Rectal smooth muscle tissue (tissue), 1 donor: ENCODE data around the gene SLC35G1.
A peak's percentile ranks its signal among the peaks of the same experiment; 100 is the strongest.

Experiments used
- H3K27ac ChIP-seq: one replicate; pipeline ENCODE4 v1.7.0; 2013; ENCODE audit warnings: low read depth, low read length, inconsistent platforms
- H3K27me3 ChIP-seq: one replicate; pipeline ENCODE4 v1.7.0; 2013; ENCODE audit warnings: low read length; ENCODE audit not compliant: control insufficient read depth, insufficient read depth
- H3K36me3 ChIP-seq: one replicate; pipeline ENCODE4 v1.7.0; 2013; ENCODE audit warnings: low read length; ENCODE audit not compliant: control insufficient read depth, insufficient read depth
- H3K4me1 ChIP-seq: one replicate; pipeline ENCODE4 v1.7.0; 2013; ENCODE audit warnings: low read length; ENCODE audit not compliant: control insufficient read depth, insufficient read depth
- H3K4me3 ChIP-seq: one replicate; pipeline ENCODE4 v1.7.0; 2013; ENCODE audit warnings: low read length
- H3K9ac ChIP-seq: one replicate; pipeline ENCODE4 v1.7.0; 2013; ENCODE audit warnings: low read length

The SLC35G1 gene

GRCh38 chr10:93865794-93866425, 27.9 kb upstream of the SLC35G1 start:
- no peak overlapping the region for H3K4me3 ChIP-seq

GRCh38 chr10:93867525-93867924, 26.3 kb upstream of the SLC35G1 start:
- Histone ChIP-seq H3K9ac (no peak overlapping the region), H3K36me3 (no peaks in the 10 kb centered on the region), H3K27me3 (no peaks in the 10 kb centered on the region), H3K4me1 (no peaks in the 10 kb centered on the region), H3K27ac (no peak overlapping the region), H3K4me3 (no peak overlapping the region)

More at GRCh38 chr10:93865794-93866425, 27.9 kb upstream of the SLC35G1 start:
- no peak overlapping the region for H3K9ac ChIP-seq
- H3K27ac ChIP-seq: no peak overlapping the region
- H3K27me3 ChIP-seq: no peaks in the 10 kb centered on the region
- H3K36me3 ChIP-seq: no peaks in the 10 kb centered on the region
- no peaks in the 10 kb centered on the region for H3K4me1 ChIP-seq

GRCh38 chr10:93871671-93872204, 22.0 kb upstream of the SLC35G1 start:
- H3K27ac ChIP-seq: no peak overlapping the region
- H3K9ac ChIP-seq: no peak overlapping the region
- no peaks in the 10 kb centered on the region for H3K27me3 ChIP-seq

GRCh38 chr10:93872375-93873158, 21.2 kb upstream of the SLC35G1 start:
- Histone ChIP-seq H3K9ac (no peak overlapping the region), H3K4me1 (no peaks in the 10 kb centered on the region), H3K36me3 (no peaks in the 10 kb centered on the region), H3K27ac (no peak overlapping the region), H3K4me3 (no peak overlapping the region), H3K27me3 (no peaks in the 10 kb centered on the region)

More at GRCh38 chr10:93871671-93872204, 22.0 kb upstream of the SLC35G1 start:
- Histone ChIP-seq H3K36me3 (no peaks in the 10 kb centered on the region), H3K4me1 (no peaks in the 10 kb centered on the region), H3K4me3 (no peak overlapping the region)

- Histone ChIP-seq H3K4me1 (no peaks in the 10 kb centered on the region), H3K4me3 (no peak overlapping the region), H3K36me3 (no peaks in the 10 kb centered on the region), H3K27me3 (no peaks in the 10 kb centered on the region), H3K27ac (no peak overlapping the region), H3K9ac (no peak overlapping the region)
Observed at GRCh38 chr10:93873420-93874115, 20.2 kb upstream of the SLC35G1 start.

GRCh38 chr10:93874309-93875031, 19.3 kb upstream of the SLC35G1 start:
- Histone ChIP-seq H3K36me3 (no peaks in the 10 kb centered on the region), H3K9ac (no peak overlapping the region), H3K27ac (no peak overlapping the region), H3K4me1 (no peaks in the 10 kb centered on the region), H3K4me3 (no peak overlapping the region), H3K27me3 (no peaks in the 10 kb centered on the region)

GRCh38 chr10:93875032-93875358, 18.8 kb upstream of the SLC35G1 start:
- Histone ChIP-seq H3K4me1 (no peaks in the 10 kb centered on the region), H3K9ac (no peak overlapping the region), H3K27me3 (no peaks in the 10 kb centered on the region), H3K36me3 (no peaks in the 10 kb centered on the region), H3K4me3 (no peak overlapping the region), H3K27ac (no peak overlapping the region)

GRCh38 chr10:93876381-93876780, 17.4 kb upstream of the SLC35G1 start:
- H3K4me3 ChIP-seq: no peak overlapping the region
- H3K4me1 ChIP-seq: no peaks in the 10 kb centered on the region
- no peaks in the 10 kb centered on the region for H3K36me3 ChIP-seq
- no peak overlapping the region for H3K27ac ChIP-seq
- H3K9ac ChIP-seq: no peak overlapping the region
- H3K27me3 ChIP-seq: no peaks in the 10 kb centered on the region

- Histone ChIP-seq H3K9ac (no peak overlapping the region), H3K27me3 (no peaks in the 10 kb centered on the region), H3K27ac (no peak overlapping the region), H3K4me3 (no peak overlapping the region), H3K36me3 (no peaks in the 10 kb centered on the region), H3K4me1 (no peaks in the 10 kb centered on the region)
Observed at GRCh38 chr10:93879273-93879672, 14.5 kb upstream of the SLC35G1 start.

GRCh38 chr10:93894516-93895378, 969 bp downstream of the SLC35G1 start:
- Histone ChIP-seq H3K36me3 (no peaks in the 10 kb centered on the region), H3K9ac (peak overlapping the region; percentile 45), H3K4me1 (no peaks in the 10 kb centered on the region), H3K27me3 (no peaks in the 10 kb centered on the region), H3K4me3 (peak overlapping the region; percentile 67), H3K27ac (no peak overlapping the region)

- Histone ChIP-seq H3K4me1 (no peaks in the 10 kb centered on the region), H3K27me3 (no peaks in the 10 kb centered on the region), H3K4me3 (no peak overlapping the region), H3K36me3 (no peaks in the 10 kb centered on the region), H3K9ac (no peak overlapping the region), H3K27ac (no peak overlapping the region)
Observed at GRCh38 chr10:93897070-93897780, 3.4 kb downstream of the SLC35G1 start.
